T-cell (primary cell): ENCODE data around the gene SLFNL1. TPM values are rescaled to one million over a fixed set of nuclear protein-coding genes. Genes with fewer than 3 reads are reported as not detected.

Source experiments
- ATAC-seq, 4 experiments: fragments of 200-7000 bp in 3 of 4; fragments of 150-1000 bp in 1 of 4; cut with Tn5 transposase; replicated peaks in 1 of 4; 1 replicate in 3 of 4; 2 replicates in 1 of 4; pipeline ENCODE4 v1.10.0; 2021; ENCODE audit warnings: moderate library complexity in 3 of 4, mild to moderate bottlenecking in 2 of 4, moderate number of reproducible peaks in 1 of 4
- CTCF ChIA-PET, 2 donors: fragments of 300-600 bp; sonication (Branson Sonifier 250); formaldehyde crosslinking; loops; one replicate each; lab custom pipeline; 2022; ENCODE audit warnings: antibody characterized with exemption in 2 of 2; lab: Charles Lee
- POLR2A ChIA-PET, 2 donors: fragments of 300-600 bp; sonication (Branson Sonifier 250); formaldehyde crosslinking; loops; one replicate each; lab custom pipeline; 2022; ENCODE audit warnings: antibody characterized with exemption in 2 of 2; lab: Charles Lee
- DNase-seq, 35 experiments: peaks; one replicate each; pipeline versions ENCODE4 v3.0.0 to v3.0.0-alpha.2; 2013 to 2023
- H3K27ac ChIP-seq: one replicate; pipeline ENCODE4 v1.5.1; 2013; ENCODE audit warnings: low read length
- H3K27me3 ChIP-seq, 2 experiments: replicated peaks in 1 of 2; 1 replicate in 1 of 2; 2 replicates in 1 of 2; pipeline versions ENCODE4 v1.6.1 to v1.7.0; 2013; ENCODE audit warnings: low read length in 1 of 2, mixed read lengths in 1 of 2; ENCODE audit not compliant: control insufficient read depth in 2 of 2, insufficient read depth in 2 of 2; ENCODE audit errors: extremely low read depth in 1 of 2
- H3K36me3 ChIP-seq, 2 donors: 1 replicate in 1 of 2; 2 replicates in 1 of 2; pipeline versions ENCODE4 v1.6.1 to v1.7.0; 2013; ENCODE audit warnings: low read length in 1 of 2; ENCODE audit not compliant: control insufficient read depth in 2 of 2, insufficient read depth in 1 of 2; ENCODE audit errors: extremely low read depth in 1 of 2
- H3K4me1 ChIP-seq, 2 experiments: 1 replicate in 1 of 2; 2 replicates in 1 of 2; pipeline versions ENCODE4 v1.6.1 to v1.7.0; 2013; ENCODE audit warnings: low read length in 2 of 2, mixed read lengths in 1 of 2; ENCODE audit not compliant: insufficient read depth in 2 of 2, control insufficient read depth in 1 of 2; ENCODE audit errors: extremely low read depth in 1 of 2
- H3K4me3 ChIP-seq, 2 donors: 1 replicate in 1 of 2; 2 replicates in 1 of 2; pipeline versions ENCODE4 v1.5.1 to v1.7.0; 2013; ENCODE audit warnings: mild to moderate bottlenecking in 2 of 2, low read length in 1 of 2, moderate library complexity in 1 of 2; ENCODE audit not compliant: control insufficient read depth in 1 of 2; ENCODE audit errors: extremely low read depth in 1 of 2
- H3K9me3 ChIP-seq: 2 replicates; pipeline ENCODE4 v1.7.0; 2013
- H3K27ac Mint-ChIP-seq, 2 donors: one replicate each; pipeline ENCODE4 v1.8.0; 2020 to 2021; ENCODE audit warnings: mild to moderate bottlenecking in 2 of 2, mixed read lengths in 2 of 2
- H3K27me3 Mint-ChIP-seq, 2 donors: one replicate each; pipeline ENCODE4 v1.8.0; 2021 to 2022; ENCODE audit warnings: mixed read lengths in 2 of 2
- H3K36me3 Mint-ChIP-seq: one replicate; pipeline ENCODE4 v1.8.0; 2021; ENCODE audit warnings: mixed read lengths
- H3K4me1 Mint-ChIP-seq, 3 donors: one replicate each; pipeline ENCODE4 v1.8.0; 2020 to 2022; ENCODE audit warnings: mixed read lengths in 3 of 3, mild to moderate bottlenecking in 1 of 3
- H3K4me3 Mint-ChIP-seq, 3 donors: one replicate each; pipeline ENCODE4 v1.8.0; 2020 to 2022; ENCODE audit warnings: mild to moderate bottlenecking in 3 of 3, mixed read lengths in 3 of 3, moderate library complexity in 3 of 3
- H3K9me3 Mint-ChIP-seq, 3 donors: one replicate each; pipeline ENCODE4 v1.8.0; 2020 to 2022; ENCODE audit warnings: mixed read lengths in 3 of 3
- WGBS: methylation state at CpG from one replicate; pipeline ENCODE4 v1.1.5; 2013; ENCODE audit warnings: missing lambda C conversion rate; ENCODE audit not compliant: insufficient coverage; 5-methylcytosine and 5-hydroxymethylcytosine counted together
- total RNA-seq, 35 experiments: library from RNA in 6 of 35; stranded (reverse) in 6 of 35; fragments of 120-200 nt in 1 of 35; gene quantifications; one replicate each; pipeline versions ENCODE4 v1.2.1 to v1.2.4 and lab custom pipeline; 2013 to 2026

The SLFNL1 gene
- total RNA-seq, 5 donors from 2014 or later (not counting 1 experiment from before 2014, with no cell fraction given): 0.25 to 0.98 (median 0.82) TPM

GRCh38 chr1:40969445-40969844 lies 52.1 kb downstream of the SLFNL1 start:
- POLR2A ChIA-PET: no interaction called here
- CTCF ChIA-PET: interaction anchor here in 1 of 2 donors (0.6 kb wide), 1 partner anchor 1052 kb away, joined by 6 read pairs; no protein-coding TSS in a partner anchor

GRCh38 chr1:40966417-40966816 lies 55.1 kb downstream of the SLFNL1 start:
- H3K4me3 ChIP-seq: no peak overlapping the region
- H3K4me1 ChIP-seq: no peaks in the 10 kb centered on the region
- ATAC-seq (no peak), DNase-seq (no peak)
- no peak overlapping the region for H3K27ac ChIP-seq
- no peaks in the 10 kb centered on the region for H3K27me3 ChIP-seq
- no peaks in the 10 kb centered on the region for H3K27me3 Mint-ChIP-seq
- no peaks in the 10 kb centered on the region for H3K9me3 Mint-ChIP-seq
- CTCF ChIA-PET: no interaction called here
- H3K27ac Mint-ChIP-seq: no peak overlapping the region
- H3K4me1 Mint-ChIP-seq: no peaks in the 10 kb centered on the region
- 48% methylated on average over 2 of the region's 4 CpGs for WGBS
- POLR2A ChIA-PET: no interaction called here
- no peaks in the 10 kb centered on the region for H3K9me3 ChIP-seq
- H3K36me3 ChIP-seq: no peaks in the 10 kb centered on the region
- H3K4me3 Mint-ChIP-seq: no peak overlapping the region
- H3K36me3 Mint-ChIP-seq: no peaks in the 10 kb centered on the region

More at GRCh38 chr1:40969445-40969844, 52.1 kb downstream of the SLFNL1 start:
- Histone ChIP-seq H3K4me3 (no peak overlapping the region), H3K9me3 (no peaks in the 10 kb centered on the region), H3K27ac (no peak overlapping the region), H3K36me3 (no peaks in the 10 kb centered on the region), H3K4me1 (no peaks in the 10 kb centered on the region), H3K27me3 (no peaks in the 10 kb centered on the region)
- H3K4me3 Mint-ChIP-seq: no peak overlapping the region
- no peaks in the 10 kb centered on the region for H3K4me1 Mint-ChIP-seq
- DNase-seq (no peak), ATAC-seq (no peak)
- no peaks in the 10 kb centered on the region for H3K9me3 Mint-ChIP-seq
- no peaks in the 10 kb centered on the region for H3K27me3 Mint-ChIP-seq
- no peak overlapping the region for H3K27ac Mint-ChIP-seq
- no peaks in the 10 kb centered on the region for H3K36me3 Mint-ChIP-seq
- 89% methylated on average over 6 of the region's 6 CpGs for WGBS

Other genes starting within 250 kb of the SLFNL1 start
- under 1 TPM; 0.10 to 0.35 (median 0.26) TPM for gene KCNQ4, start 237.9 kb downstream of the SLFNL1 start, total RNA-seq
- 10 to 100 TPM; 23.4 to 37.0 (median 28.4) TPM for gene CITED4, start 159.4 kb downstream of the SLFNL1 start, total RNA-seq
- gene CTPS1, start 42.0 kb downstream of the SLFNL1 start, total RNA-seq: 10 to 100 TPM; 26.0 to 57.2 (median 29.1) TPM
- 10 to 100 TPM; 14.8 to 24.2 (median 19.6) TPM for gene SCMH1, start 220.6 kb upstream of the SLFNL1 start, total RNA-seq